ENCODE data around the gene MICA. TPM values are rescaled to one million over a fixed set of nuclear protein-coding genes. Genes with fewer than 3 reads are reported as not detected.

Gene MICA
- total and polyA plus RNA-seq, 9 of the 15 experiments (the other 6 are each of a cell fraction or from before 2014, with no cell fraction given) = 11.8 to 24.6 (median 16.7) TPM

- TF ChIP-seq ZBTB5 (IDR thresholded peaks at IDR 0.05) = no peak
- no peak for TF ChIP-seq PURB (CRISPR knock-in tag; IDR thresholded peaks at IDR 0.05; ENCODE audit: low read depth)
- TF ChIP-seq PKNOX1 (IDR thresholded peaks at IDR 0.05) = no peak; the same call in 1 of the 2 replicates
- no peak for TF ChIP-seq ZNF253 (CRISPR knock-in tag; conservative IDR thresholded peaks at IDR 0.05)
- TF ChIP-seq ZNF133 (CRISPR knock-in tag; IDR thresholded peaks at IDR 0.05) = no peak
- TF ChIP-seq HBP1 (CRISPR knock-in tag; IDR thresholded peaks at IDR 0.05) = peak; percentile 86
- no peak for TF ChIP-seq TCFL5 (CRISPR knock-in tag; conservative IDR thresholded peaks at IDR 0.05)
- TF ChIP-seq NELFE (IDR thresholded peaks at IDR 0.05; ENCODE audit: insufficient read depth, insufficient read length) = no peak
- peak; percentile 72 for TF ChIP-seq CXXC5 (CRISPR knock-in tag; IDR thresholded peaks at IDR 0.05)
- TF ChIP-seq JUNB (CRISPR knock-in tag; conservative IDR thresholded peaks at IDR 0.05) = no peak
- no peak for TF ChIP-seq MXI1 (IDR thresholded peaks at IDR 0.05; ENCODE audit: low read depth, low read length)
- TF ChIP-seq EGR1 (conservative IDR thresholded peaks at IDR 0.05) = peak; percentile 99
- TF ChIP-seq ZKSCAN8 (CRISPR knock-in tag; IDR thresholded peaks at IDR 0.05) = no peak
- TF ChIP-seq RBM22 (IDR thresholded peaks at IDR 0.05; ENCODE audit: low read depth, low read length, poor library complexity, severe bottlenecking) = no peak
- peak; percentile 48 for TF ChIP-seq SMARCE1 (IDR thresholded peaks at IDR 0.05)
- no peak for TF ChIP-seq PTRF (tag; IDR thresholded peaks at IDR 0.05)
- TF ChIP-seq SMARCC2 (IDR thresholded peaks at IDR 0.05; ENCODE audit: low read depth) = no peak
- TF ChIP-seq DEAF1 (CRISPR knock-in tag; IDR thresholded peaks at IDR 0.05) = peak; percentile 68
- TF ChIP-seq NR0B1 (IDR thresholded peaks at IDR 0.05; ENCODE audit: partially characterized antibody) = no peak
- peak; percentile 77 for TF ChIP-seq CC2D1A (IDR thresholded peaks at IDR 0.05)
- TF ChIP-seq MAX (CRISPR knock-in tag; IDR thresholded peaks at IDR 0.05) = no peak; the same call in 1 of the 2 replicates
These were observed 3.6 kb upstream of the MICA start (continued) for GRCh38 chr6:31399589-31400466.
